B cell (primary cell): ENCODE results near the gene CMC1.
A peak's percentile ranks its signal among the peaks of the same experiment; 100 is the strongest.

Experiments
- CTCF ChIP-seq: fragments of 200-600 bp; IDR thresholded peaks from one replicate; pipeline ENCODE4 v1.8.0; 2022; ENCODE audit warnings: antibody characterized with exemption, mild to moderate bottlenecking
- EZH2 ChIP-seq: IDR thresholded peaks from 2 replicates; pipeline ENCODE4 v1.6.1; 2012; ENCODE audit warnings: borderline replicate concordance, low read depth, mild to moderate bottlenecking, moderate library complexity, low read length; ENCODE audit not compliant: insufficient read depth, poor library complexity, severe bottlenecking

GRCh38 chr3:28328188-28329151 lies 87.1 kb downstream of the CMC1 start:
- peak; percentile 94 for TF ChIP-seq CTCF
- no peak for TF ChIP-seq EZH2
